PC-3 (cell line): ENCODE data around the gene MIPEP.

Experiments used
- EZH2 ChIP-seq: fragments of 300-600 bp; sonication (generic); IDR thresholded peaks from one replicate; pipeline ENCODE4 v1.6.1; 2017; ENCODE audit warnings: antibody characterized with exemption, mild to moderate bottlenecking, low read length; ENCODE audit not compliant: unreplicated experiment
- EZH2phosphoT487 ChIP-seq: fragments of 300-600 bp; sonication (generic); IDR thresholded peaks from 2 replicates; pipeline ENCODE4 v1.6.1; 2018; ENCODE audit warnings: mild to moderate bottlenecking, antibody characterized with exemption, low read length, borderline replicate concordance
- TF ChIP-seq, protein P1 (sequence below): fragments of 300-600 bp; sonication (generic); conservative IDR thresholded peaks from 2 replicates; pipeline ENCODE4 v1.5.1; 2017; ENCODE audit warnings: antibody characterized with exemption, low read depth, mild to moderate bottlenecking, low read length

DNA sequence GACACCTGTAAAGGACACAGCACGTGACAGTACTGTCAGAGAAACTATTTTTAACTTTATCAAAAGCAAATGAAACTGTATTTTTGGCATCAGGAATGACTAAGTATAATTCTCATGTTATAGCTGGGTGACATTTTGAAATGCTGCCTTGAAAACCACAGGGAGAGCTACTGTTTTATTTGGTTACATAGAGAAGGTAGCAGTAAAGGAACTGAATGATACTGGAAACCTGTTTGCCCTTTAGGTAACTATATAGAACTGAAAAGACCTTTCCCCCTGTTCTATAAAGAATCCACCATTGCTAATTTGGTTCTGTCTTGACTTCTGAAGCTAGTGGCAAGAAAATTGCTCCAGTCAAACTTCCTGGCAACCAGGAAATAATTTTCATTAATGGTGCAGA, 39.1 kb downstream of the MIPEP start:
- TF ChIP-seq, protein P1, sequence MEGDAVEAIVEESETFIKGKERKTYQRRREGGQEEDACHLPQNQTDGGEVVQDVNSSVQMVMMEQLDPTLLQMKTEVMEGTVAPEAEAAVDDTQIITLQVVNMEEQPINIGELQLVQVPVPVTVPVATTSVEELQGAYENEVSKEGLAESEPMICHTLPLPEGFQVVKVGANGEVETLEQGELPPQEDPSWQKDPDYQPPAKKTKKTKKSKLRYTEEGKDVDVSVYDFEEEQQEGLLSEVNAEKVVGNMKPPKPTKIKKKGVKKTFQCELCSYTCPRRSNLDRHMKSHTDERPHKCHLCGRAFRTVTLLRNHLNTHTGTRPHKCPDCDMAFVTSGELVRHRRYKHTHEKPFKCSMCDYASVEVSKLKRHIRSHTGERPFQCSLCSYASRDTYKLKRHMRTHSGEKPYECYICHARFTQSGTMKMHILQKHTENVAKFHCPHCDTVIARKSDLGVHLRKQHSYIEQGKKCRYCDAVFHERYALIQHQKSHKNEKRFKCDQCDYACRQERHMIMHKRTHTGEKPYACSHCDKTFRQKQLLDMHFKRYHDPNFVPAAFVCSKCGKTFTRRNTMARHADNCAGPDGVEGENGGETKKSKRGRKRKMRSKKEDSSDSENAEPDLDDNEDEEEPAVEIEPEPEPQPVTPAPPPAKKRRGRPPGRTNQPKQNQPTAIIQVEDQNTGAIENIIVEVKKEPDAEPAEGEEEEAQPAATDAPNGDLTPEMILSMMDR = no peak
- TF ChIP-seq EZH2 (no peak), EZH2phosphoT487 (no peak)
